SKM-1 treated with dmso at 0.1 percent for 144 hours (cell line): ENCODE results near the gene ACSL1.

Experiments
- DNase-seq: peaks from one replicate; lab custom pipeline; 2025; ENCODE audit not compliant: unreplicated experiment; lab: John Stamatoyannopoulos, UW

ACSL1 gene

DNA sequence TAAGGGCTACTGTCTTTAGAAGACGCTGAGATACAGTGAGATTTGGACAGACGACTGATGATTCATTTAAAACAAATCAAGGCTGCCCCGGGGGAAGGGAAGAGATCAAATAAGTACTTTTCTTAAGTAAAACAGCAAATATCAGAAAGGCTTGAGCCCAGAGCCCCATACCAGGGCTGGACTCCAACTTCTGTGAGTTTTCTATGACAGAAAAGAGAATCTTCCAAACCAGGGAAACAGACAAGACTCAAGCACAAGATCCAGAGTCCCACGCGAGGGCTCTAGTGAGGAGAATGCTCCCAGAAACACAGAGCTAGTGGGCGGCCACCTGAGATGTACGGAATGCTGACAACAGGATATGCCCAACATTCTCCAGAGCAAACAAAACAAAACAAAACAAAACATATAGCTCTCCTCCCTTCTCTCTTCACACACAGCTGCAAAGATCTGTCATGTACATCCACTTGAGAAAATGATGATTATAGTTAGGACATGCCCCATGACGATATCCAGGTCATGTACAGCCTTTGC, 13.1 kb downstream of the ACSL1 start:
- no peak for DNase-seq

DNA sequence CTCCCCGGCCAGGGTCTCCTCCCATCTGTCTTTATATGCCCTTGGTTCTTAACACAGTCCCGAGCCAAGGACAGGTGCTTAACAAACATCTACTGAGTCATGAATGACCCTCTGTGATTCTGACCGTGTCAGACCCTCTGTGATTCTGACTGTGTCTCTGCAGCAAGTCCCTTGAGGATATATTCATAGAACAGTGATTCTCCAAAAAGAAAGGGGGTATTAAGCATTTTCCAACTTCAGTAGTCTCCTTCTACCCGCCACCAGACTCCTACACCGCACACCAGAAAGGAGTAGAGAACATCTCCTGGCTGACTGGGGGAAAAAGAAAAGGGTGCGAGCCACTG, 13.6 kb downstream of the ACSL1 start:
- no peak for DNase-seq

DNA sequence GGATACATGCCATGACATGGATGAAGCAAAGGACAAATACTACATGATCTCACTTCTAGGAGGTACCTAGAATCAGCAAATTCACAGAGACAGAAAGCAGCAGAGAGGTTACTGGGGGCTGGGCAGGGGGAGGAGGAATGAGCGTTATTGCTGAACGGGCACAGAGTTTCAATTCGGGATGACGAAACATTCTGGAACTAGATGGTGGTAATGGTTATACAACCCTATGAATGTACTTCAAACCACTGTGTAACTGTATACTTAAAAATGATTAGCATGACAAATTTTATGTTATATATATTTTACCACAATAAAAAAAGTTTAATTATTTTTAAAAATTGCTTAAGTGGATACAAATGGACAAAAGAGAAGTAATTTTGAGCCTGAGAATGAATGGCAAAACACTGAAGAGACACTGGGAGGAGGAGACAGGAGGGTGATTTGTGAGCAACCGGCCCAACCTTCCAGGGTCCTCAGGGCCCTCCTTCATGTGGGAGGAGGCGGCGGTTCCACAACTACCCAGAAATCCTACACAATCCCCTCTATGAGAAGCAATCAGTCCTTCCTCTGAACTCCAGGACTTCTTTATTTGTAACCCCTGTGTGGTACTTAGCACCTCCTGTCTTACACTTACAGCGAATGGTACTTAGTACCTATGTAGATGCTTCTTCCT, 14.1 kb downstream of the ACSL1 start:
- DNase-seq = peak; percentile 91

DNA sequence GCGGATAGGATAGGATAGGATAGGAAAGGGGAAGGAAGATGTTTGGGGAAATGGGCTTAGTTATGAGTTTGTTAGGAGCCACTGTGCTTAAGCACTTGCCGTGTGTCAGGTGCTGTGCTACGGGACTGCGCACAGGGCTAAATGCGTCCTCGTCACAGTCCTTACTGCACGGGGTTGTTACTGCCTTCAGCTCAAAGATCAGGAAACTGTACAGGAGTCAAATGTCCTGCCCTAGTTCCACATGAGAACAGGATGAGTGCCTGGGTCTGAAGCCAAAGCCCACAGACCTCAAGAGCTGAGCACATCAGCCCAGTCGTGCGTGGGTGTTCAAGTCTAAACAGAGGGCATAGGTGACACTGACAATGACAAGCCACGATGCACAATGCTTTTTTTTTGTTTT, 15.0 kb downstream of the ACSL1 start:
- no peak for DNase-seq

DNA sequence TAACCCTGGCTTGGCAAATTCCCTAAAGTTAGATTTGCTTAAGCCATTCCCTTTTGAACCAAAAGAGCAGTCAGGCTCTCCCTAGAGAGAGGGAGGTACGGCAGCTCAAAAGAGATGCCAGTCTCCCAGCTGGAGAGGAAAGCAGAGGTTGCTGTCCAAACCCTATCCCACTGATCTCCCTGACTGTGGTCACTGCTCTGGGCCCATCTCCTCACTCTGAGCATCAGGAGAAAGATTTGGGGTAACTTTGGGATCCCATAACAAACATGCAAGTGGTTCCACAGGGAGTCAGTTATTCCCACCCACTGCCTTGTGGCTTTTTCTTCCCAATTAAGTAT, 17.1 kb downstream of the ACSL1 start:
- DNase-seq = no peak

DNA sequence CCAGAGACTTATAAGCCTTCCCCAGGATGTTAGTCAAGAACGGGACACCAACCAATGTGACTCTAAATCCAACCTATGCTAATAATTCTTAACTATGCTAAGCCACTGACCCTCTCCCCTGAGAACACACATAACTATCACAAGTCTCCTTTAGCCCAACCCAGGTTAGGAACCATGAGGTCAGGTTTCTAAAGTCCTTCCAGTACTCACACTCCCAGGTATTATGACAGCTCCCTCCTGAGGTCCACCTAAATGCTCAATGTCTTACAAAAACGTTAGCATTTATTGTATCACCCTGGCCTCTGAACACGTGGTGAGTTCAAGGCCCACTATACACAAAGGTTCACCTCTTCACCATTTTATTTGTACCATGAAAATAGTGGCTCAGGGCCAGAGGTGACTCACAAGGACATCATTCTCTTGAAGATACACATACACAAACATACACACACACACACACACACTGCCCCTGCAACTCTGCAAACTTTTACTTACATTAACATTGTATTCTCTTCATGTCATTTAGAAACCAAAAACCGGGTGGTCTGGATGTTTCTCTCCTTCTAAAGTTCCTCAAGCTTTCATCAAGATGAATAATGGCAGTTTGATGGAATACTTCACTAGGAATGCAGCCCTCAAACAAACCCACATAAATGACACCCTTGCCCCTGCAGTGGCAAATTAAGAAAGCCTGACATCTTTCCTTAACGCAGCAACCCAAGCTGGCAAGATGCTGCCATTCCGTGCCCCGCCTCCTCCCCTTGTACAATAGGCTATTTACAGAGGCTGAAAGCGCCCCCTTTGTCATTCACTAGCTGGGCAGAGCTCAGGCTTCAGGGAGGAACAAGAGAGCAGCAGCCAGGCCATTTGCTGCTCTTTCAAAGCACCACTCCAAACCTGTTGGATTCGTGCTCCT, 17.7 kb downstream of the ACSL1 start:
- DNase-seq = no peak

DNA sequence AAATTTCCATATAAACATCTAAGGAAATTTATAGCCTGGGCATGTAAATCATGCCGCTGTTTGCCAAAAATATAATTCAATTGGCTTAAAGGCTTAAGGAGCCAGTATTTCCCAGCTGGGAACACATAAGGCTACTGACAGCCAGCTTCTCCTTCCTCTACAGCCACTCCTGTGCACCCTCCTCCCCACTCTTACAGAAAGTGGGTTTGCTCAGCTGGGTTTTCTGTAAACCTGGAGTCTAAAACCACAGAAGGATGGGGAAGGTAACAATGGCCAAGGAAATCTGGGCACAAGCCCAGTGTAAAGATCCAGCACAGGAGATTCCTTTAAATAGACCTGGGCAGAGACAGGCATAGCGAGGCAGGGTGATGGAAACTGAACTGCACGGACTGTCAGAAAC, 18.5 kb downstream of the ACSL1 start:
- DNase-seq = no peak

DNA sequence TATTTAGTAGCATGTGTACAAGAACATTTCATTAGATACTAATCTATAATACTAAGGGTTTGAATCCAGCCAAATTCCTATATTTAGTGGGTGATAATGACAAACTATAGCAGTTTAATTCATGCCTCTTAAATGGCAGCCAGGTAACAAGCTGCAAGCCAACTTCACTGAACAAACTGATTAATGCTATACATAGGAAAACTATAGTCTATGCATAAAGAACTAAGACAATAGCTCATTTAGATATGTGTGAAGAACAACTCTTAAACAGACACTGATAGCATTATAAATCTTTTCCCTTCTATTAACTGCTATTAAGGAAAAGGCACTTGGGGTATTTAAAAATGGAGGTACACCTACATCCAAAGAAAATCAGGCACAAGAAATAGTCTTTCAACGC, 19.1 kb downstream of the ACSL1 start:
- DNase-seq = no peak

DNA sequence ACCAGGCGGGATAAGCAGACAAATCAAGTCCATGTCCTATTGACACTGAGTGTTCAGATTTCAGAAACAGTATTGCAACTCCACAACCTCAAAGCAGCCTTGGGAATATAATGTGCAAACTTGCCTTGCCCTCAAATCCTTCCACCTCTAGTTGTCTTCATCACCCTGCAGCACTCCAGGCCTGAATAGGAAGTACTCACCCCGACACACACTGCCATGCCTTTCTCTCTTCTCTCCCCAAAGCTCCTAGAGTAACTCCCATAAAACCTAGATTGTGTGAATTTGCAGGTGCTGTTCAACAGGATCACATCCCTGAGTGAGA, 19.6 kb downstream of the ACSL1 start:
- no peak for DNase-seq

DNA sequence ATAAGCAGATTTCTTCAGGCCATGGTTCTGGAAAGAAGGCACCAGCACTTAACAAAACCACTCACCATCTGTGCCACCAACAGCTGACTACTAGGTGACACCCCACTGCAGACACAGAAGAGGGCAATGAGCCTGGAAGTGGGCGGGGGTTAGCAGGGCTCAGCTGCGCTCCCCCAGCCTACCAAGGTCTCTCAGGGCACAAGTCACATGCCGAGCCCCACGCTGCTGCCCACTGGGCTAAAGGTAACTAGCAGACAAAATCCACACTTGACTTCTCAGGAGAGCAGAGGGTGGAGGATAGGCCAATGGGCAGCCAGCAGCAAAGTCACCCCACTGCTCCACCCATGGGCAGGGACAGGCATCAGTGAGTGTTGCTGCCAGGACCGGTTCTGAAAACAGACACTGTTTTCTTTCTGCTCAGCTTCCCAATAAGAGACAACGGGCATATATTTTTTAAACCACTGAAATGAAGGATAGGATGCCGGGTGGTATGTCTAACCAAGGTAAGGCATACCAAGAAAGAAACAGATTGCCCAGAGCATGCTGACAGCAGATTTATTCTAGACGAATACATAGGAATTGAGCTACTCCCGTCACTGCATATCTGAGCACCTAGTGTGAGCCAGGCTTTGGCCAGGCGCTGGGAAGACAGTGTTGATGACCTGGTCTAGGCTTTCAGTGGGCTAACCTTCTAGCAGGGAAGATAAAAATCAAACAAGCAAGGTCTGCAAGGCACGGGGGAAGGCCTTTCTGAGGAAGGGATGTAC, 20.1 kb downstream of the ACSL1 start:
- DNase-seq = no peak

DNA sequence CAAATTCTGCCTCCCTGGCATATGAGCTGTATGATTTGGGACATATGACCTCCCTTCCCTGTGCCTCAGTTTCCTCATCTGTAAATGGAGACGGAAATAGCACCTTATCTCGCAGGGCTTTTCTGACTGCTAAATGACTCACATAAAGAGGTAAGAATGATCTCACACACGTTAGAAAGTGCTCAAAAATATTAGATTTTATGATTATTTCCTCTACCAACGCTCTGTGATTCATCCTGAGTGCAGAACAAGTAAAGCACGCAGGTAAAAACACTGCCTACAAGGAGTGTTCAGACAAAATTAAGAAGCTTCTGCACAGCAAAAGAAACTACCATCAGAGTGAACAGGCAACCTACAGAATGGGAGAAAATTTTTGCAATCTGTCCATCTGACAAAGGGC, 21.1 kb downstream of the ACSL1 start:
- DNase-seq = no peak

DNA sequence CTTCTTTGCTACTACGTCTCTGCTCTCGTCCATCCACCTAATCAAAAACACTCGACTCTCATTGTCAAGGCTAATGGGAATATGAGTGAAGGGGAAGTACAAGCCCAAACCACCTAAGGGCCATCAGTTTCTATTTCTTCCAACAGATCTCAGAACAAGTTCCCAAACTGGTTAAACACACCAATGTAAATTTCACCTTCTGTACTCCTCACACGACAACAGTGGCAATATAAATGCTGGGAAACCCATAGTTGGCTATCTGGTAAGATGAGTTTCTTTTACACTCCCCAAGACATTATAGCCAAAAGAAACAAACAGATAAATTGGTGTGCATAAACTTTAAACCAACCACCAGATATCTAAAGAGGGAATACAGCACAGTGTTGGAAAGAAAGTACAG, 21.9 kb downstream of the ACSL1 start:
- no peak for DNase-seq

DNA sequence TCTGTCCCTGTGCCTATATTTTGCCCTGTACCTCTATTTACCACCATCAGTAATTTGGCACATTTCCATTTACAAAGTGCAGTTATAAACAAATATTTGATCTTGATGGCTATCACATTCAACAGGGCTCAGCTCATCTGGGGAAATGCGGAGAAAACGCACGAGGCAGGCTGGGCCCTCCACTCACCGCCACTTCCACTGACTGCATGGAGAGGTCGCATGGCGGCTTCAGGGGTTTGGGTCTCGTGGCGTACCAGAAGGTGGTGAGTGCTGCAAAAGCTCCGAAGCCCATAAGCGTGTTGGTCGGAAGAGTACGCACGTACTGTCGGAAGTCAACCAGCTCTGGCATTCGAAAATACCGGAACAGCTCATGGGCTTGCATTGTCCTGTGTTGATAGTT, 22.6 kb downstream of the ACSL1 start:
- DNase-seq = no peak

DNA sequence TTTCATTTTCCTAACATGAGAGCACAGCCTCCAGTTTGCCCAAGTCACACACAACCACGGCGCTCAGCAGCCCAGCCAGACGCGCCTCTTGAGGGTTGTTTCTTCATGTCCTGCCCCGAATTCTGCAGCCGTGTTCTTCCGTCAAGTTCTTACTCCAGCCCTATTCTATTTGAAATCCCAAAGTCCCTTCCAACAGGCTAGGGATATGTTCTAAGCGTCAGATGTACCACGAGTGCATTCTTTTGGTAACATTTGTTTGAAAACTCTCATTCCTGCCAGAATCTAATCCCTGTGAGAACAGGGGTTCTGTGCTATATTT, 23.1 kb downstream of the ACSL1 start:
- DNase-seq = no peak

DNA sequence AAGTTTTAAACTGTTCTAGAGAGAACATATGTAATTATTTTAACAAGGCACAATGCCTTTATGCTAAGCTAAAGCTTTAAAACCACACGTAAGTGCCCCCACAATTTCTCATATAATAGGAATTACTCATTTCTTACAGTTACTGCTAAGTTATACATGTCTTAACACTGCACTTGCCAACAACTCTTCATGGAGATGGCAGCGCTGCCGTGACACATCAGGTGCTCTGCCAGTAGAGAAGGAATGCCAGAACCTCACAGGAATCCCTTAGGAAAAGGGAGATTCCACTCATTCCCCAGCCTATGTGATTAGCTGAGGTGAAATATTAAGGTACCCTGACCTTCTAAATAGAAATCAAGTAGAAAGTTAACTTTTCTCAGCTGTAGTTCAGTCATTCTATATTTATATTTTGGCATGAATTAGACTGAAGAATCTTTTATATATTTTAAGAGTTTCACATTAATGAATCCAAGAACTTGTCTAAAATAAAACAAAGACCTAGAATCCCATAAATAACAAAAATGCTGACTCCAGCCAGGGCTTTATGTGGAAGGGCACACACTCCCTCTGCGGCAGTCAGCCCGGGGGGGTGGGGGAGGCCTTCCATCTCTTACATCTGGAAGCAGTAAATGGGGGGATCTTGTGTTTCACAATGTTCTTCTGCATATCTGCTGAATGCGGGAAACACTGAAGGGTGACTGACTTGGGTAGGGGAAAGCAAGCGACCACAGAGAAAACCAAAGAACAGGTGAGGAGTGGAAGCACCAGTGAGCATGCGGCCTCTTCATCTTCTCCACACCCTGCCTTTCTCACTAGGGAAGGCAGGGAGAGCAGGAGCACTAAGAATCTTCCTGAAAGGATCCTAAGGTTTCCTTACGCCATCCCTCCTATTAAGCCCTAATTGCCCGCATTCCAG, 23.7 kb downstream of the ACSL1 start:
- no peak for DNase-seq

DNA sequence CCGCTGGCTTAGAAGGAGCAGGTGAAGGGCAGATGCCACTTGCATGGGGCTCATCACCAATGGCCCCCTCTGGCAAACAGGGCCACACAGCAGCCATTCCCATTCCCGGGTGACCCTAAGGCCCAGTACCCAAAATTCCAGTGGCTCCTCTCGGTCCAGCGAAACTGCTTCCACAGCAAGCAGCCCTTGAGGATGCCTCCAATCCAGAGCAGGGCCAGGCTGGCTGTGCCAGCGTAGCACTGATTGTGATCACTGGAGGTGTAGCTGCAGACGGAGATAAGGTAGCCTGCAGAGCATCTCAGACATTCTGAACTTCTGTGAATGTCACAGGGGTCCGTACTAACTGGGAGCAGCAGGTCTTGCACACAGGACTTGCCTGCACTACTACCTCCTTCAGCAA, 27.3 kb downstream of the ACSL1 start:
- DNase-seq = no peak

DNA sequence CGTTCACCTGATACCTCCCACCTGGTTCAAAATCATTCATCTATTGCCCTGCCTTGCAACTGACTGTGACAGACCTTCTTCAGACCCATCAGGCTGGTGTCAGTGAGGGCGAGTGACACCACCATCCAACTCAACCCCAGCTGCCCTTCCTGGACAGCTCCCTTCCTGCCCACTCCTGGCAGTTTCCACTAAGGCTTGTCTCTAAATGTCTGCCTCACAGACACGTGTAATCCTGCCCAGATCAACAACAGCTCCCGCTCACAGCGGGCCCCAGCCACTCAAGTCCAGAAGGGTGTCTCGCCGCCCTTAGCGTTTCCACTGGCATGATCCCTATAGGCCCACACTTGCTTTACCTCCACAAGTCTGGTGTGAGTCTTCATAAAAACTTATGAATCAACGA, 28.9 kb downstream of the ACSL1 start:
- no peak for DNase-seq

DNA sequence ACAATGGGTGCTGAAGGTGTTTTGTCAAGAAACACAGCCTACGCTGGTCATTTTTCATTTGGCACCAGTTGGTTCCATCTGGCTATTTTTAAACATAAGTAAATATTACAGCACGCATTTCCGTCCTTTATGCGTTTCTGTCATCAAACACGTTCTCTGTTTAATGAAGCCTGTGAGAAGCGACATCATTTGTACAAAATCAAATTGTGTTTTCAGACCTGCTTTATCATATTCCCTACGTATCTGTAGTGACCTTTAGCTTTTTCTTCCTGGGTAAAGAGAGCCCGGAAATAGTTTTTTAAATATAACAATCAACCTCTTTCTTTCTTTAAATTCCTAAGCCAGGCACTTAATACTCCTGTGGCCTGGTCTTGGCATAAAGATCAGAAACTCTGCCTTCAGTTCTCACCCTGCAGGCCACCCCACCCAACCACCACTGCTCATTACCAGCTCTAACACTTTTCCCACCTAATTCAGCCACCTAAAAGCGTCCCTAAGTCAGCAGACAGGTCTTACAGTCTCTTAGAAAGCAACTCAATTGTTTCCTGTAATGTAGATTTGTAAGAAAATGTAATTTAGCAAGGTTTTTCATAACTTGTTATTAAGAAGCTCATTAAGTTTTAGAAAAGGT, 30.4 kb downstream of the ACSL1 start:
- DNase-seq = no peak

DNA sequence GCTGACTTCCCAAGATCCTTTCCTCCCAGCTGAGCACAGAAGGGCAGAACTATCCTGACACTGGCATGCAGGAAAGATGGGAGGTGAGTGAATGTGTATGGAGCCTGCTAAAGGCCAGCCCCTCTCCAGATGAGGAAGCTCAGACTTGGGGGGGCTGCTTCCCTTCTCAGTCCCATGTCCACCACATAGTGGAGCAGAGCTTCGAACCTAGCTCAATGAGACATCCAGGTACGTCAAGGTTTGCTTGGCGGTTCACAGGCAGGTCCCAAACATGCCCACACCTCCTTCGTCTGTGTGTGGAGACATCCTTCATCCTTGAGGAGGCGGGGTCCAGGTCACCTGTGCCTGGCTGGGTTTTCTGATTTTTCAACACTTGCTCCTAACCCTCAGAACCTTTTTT, 31.3 kb downstream of the ACSL1 start:
- DNase-seq = no peak

DNA sequence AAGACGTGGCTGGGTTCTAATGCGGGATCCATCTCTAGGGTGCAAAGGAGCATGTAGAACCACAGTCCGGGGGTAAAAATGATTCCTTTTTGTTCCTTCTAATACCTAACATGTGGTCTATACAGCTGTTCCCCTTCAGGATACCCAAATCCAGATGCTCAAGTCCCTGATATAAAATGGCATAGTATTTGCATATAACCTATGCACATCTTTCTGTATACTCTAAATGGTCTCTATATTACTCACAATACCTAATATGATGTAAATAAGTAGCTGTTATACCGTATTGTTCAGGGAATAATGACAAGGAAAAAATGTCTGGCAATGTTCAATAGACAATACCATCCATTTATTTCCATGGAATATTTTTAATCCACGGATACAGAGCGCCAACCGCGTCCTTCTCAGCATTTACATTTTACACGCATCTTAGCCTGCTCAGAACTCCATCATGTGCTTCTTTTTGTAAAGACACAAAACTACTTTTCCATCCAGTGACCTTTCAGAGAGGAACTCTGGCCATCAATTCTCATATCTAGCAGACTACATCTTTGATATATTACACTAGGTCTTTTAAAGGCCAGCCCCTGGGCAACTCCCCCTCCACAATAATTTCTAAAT, 31.9 kb downstream of the ACSL1 start:
- DNase-seq = no peak
